ENCODE data around the gene PM20D1. TPM values are rescaled to one million over a fixed set of nuclear protein-coding genes. Genes with fewer than 3 reads are reported as not detected.

PM20D1 gene
- total and polyA plus RNA-seq, 10 of the 15 experiments (the other 5 are each of a cell fraction or from before 2014, with no cell fraction given), result not detected

DNA sequence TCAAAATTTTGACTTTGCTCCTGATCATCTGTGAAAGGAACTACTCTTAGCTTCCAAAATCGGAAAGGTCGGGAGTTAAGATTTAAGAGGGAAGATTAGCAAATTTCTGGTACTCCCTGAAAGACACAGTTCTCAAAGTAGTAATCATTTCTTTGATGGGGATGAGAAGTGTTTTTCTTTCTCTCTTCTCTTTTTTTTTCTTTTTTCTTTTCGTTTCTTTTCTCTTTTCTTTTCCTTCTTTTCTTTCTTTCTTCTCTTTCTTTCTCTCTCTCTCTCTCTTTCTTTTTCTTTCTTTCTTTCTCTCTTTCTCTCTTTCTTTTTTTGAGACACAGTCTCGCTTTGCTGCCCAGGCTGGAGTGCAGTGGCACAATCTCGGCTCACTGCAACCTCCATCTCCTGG, 69.6 kb downstream of the PM20D1 start:
- Histone ChIP-seq H3K9me3 (replicated peaks; ENCODE audit: control insufficient read depth, insufficient read depth, low read length) (no peaks in the 10 kb centered on the region), H4K20me1 (ENCODE audit: control insufficient read depth, insufficient read depth) (no peaks in the 10 kb centered on the region), H2AFZ (ENCODE audit: control insufficient read depth, low read depth, low read length) (no peak overlapping the region), H3K36me3 (ENCODE audit: control insufficient read depth in 2 of 2, insufficient read depth in 2 of 2, low read length in 1 of 2) (no peaks in the 10 kb centered on the region), H3K27ac (ENCODE audit: control insufficient read depth, insufficient read depth) (no peak overlapping the region), H3K9ac (ENCODE audit: control insufficient read depth, insufficient read depth, low read length) (no peak overlapping the region), H3K79me2 (ENCODE audit: control insufficient read depth, insufficient read depth, low read length) (no peaks in the 10 kb centered on the region), H3K4me2 (ENCODE audit: control insufficient read depth, insufficient read depth) (no peak overlapping the region), H3K27me3 (replicated peaks in 1 of 2; ENCODE audit: control insufficient read depth in 2 of 2, insufficient read depth in 2 of 2, low read length in 1 of 2) (peaks cover 0 to 6% of the 10 kb centered on the region in 2 experiments; a peak in 1 of 4 replicates), H3K4me1 (ENCODE audit: control insufficient read depth, insufficient read depth, low read length) (peaks cover 5% of the 10 kb centered on the region), H3K4me3 (no peak overlapping the region)
- WGBS (ENCODE audit: insufficient coverage, insufficient replicate concordance, low lambda C conversion rate, missing lambda C conversion rate), result 66% methylated on average over 5 of the region's 5 CpGs
- in situ Hi-C loops (cut with MboI), result no loop called here
- ChIA-PET SMC1A (ENCODE audit: uncharacterized antibody, unreplicated experiment) (interaction anchor here (1.1 kb wide), 1 partner anchor 123 kb away, joined by 3 read pairs; no protein-coding TSS in a partner anchor), POLR2A (no interaction called here), CTCF (no interaction called here), RAD21 (ENCODE audit: unreplicated experiment) (interaction anchor here (1.1 kb wide), 1 partner anchor 12 kb away, joined by 3 read pairs; no protein-coding TSS in a partner anchor)
- TF ChIP-seq ETV6 (conservative IDR thresholded peaks at IDR 0.05 in 1 of 2, IDR thresholded peaks at IDR 0.05 in 1 of 2; ENCODE audit: borderline replicate concordance in 1 of 2, low read depth in 1 of 2), result no peak
- TF ChIP-seq, protein P1, sequence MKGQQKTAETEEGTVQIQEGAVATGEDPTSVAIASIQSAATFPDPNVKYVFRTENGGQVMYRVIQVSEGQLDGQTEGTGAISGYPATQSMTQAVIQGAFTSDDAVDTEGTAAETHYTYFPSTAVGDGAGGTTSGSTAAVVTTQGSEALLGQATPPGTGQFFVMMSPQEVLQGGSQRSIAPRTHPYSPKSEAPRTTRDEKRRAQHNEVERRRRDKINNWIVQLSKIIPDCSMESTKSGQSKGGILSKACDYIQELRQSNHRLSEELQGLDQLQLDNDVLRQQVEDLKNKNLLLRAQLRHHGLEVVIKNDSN (IDR thresholded peaks at IDR 0.05; ENCODE audit: borderline replicate concordance, extremely low read length, insufficient read depth, low read depth, low read length), result no peak
- FAIRE-seq (no peak), ATAC-seq (no peak), DNase-seq (ENCODE audit: low read depth, low spot score) (no peak)
- intact Hi-C loops (cut with micrococcal nuclease; ENCODE audit: unreplicated experiment), result loop anchor here (5.0 kb wide), 1 partner anchor 123 kb away; no protein-coding TSS in a partner anchor
- BruUV-seq (replicated peaks), result no TSS peak

Other genes with a start within 250 kb of the PM20D1 start
Only the 7 nearest of the 9 such genes appear.
- gene SLC45A3, start 169.6 kb downstream of the PM20D1 start, total RNA-seq (2014; rRNA removed), result 8.8 and 10.3 TPM in 2 replicates
- gene SLC45A3, start 169.6 kb downstream of the PM20D1 start, total RNA-seq (2014; rRNA removed; fragmentation: Illumina TruSeq; extraction: Trizol), result 3.8 and 4.4 TPM in 2 replicates
- 9.8 and 9.9 TPM in 2 replicates for gene SLC45A3, start 169.6 kb downstream of the PM20D1 start, total RNA-seq (2021)
- 6.5 and 10.2 TPM in 2 replicates for gene SLC45A3, start 169.6 kb downstream of the PM20D1 start, polyA plus RNA-seq (2011; rRNA removed)
- 3.7 and 3.9 TPM in 2 replicates for gene SLC45A3, start 169.6 kb downstream of the PM20D1 start, polyA plus RNA-seq (2014; fragmentation: Illumina TruSeq; extraction: Trizol)
- gene SLC45A3, start 169.6 kb downstream of the PM20D1 start, polyA plus RNA-seq (2014; fragmentation: Nextera tagmentation; extraction: Ambion mirVana), result under 1 TPM; 0.26 to 0.60 TPM
- gene SLC45A3, start 169.6 kb downstream of the PM20D1 start, polyA plus RNA-seq (2014; rRNA removed), result 7.2 and 7.5 TPM in 2 replicates
- gene SLC45A3, start 169.6 kb downstream of the PM20D1 start, polyA plus RNA-seq (2016; fragmentation: Nextera tagmentation; extraction: Ambion mirVana), result 1 to 10 TPM; 1.2 to 1.4 TPM
- 55.4 and 81.8 TPM in 2 replicates for gene NUCKS1, start 100.0 kb downstream of the PM20D1 start, total RNA-seq (2014; rRNA removed)
- 127 and 135 TPM in 2 replicates for gene NUCKS1, start 100.0 kb downstream of the PM20D1 start, total RNA-seq (2014; rRNA removed; fragmentation: Illumina TruSeq; extraction: Trizol)
- gene NUCKS1, start 100.0 kb downstream of the PM20D1 start, total RNA-seq (2021), result 126 and 133 TPM in 2 replicates
- gene NUCKS1, start 100.0 kb downstream of the PM20D1 start, polyA plus RNA-seq (2011; rRNA removed), result 68.3 and 124 TPM in 2 replicates
- gene NUCKS1, start 100.0 kb downstream of the PM20D1 start, polyA plus RNA-seq (2014; fragmentation: Illumina TruSeq; extraction: Trizol), result 98.4 and 130 TPM in 2 replicates
- 10 to 100 TPM; 40.5 to 41.7 TPM for gene NUCKS1, start 100.0 kb downstream of the PM20D1 start, polyA plus RNA-seq (2014; fragmentation: Nextera tagmentation; extraction: Ambion mirVana)
- gene NUCKS1, start 100.0 kb downstream of the PM20D1 start, polyA plus RNA-seq (2014; rRNA removed), result 47.3 and 60.3 TPM in 2 replicates
- gene NUCKS1, start 100.0 kb downstream of the PM20D1 start, polyA plus RNA-seq (2016; fragmentation: Nextera tagmentation; extraction: Ambion mirVana), result 10 to 100 TPM; 53.5 to 55.7 TPM
- 11.7 and 15.9 TPM in 2 replicates for gene RAB29, start 74.7 kb downstream of the PM20D1 start, total RNA-seq (2014; rRNA removed)
- gene RAB29, start 74.7 kb downstream of the PM20D1 start, total RNA-seq (2014; rRNA removed; fragmentation: Illumina TruSeq; extraction: Trizol), result 16.8 and 18.0 TPM in 2 replicates
- gene RAB29, start 74.7 kb downstream of the PM20D1 start, total RNA-seq (2021), result 12.5 TPM in 2 replicates
- gene RAB29, start 74.7 kb downstream of the PM20D1 start, polyA plus RNA-seq (2011; rRNA removed), result 74.5 and 75.5 TPM in 2 replicates
- 20.5 and 22.6 TPM in 2 replicates for gene RAB29, start 74.7 kb downstream of the PM20D1 start, polyA plus RNA-seq (2014; fragmentation: Illumina TruSeq; extraction: Trizol)
- 10 to 100 TPM; 12.6 to 16.2 TPM for gene RAB29, start 74.7 kb downstream of the PM20D1 start, polyA plus RNA-seq (2014; fragmentation: Nextera tagmentation; extraction: Ambion mirVana)
- gene RAB29, start 74.7 kb downstream of the PM20D1 start, polyA plus RNA-seq (2014; rRNA removed), result 15.7 and 15.8 TPM in 2 replicates
- 10 to 100 TPM; 13.7 to 14.2 TPM for gene RAB29, start 74.7 kb downstream of the PM20D1 start, polyA plus RNA-seq (2016; fragmentation: Nextera tagmentation; extraction: Ambion mirVana)
- gene SLC41A1, start 36.9 kb downstream of the PM20D1 start, total RNA-seq (2014; rRNA removed), result 0.22 and 0.45 TPM in 2 replicates
- gene SLC41A1, start 36.9 kb downstream of the PM20D1 start, total RNA-seq (2014; rRNA removed; fragmentation: Illumina TruSeq; extraction: Trizol), result 0.22 and 0.28 TPM in 2 replicates
- gene SLC41A1, start 36.9 kb downstream of the PM20D1 start, total RNA-seq (2021), result 0.40 and 0.69 TPM in 2 replicates
- gene SLC41A1, start 36.9 kb downstream of the PM20D1 start, polyA plus RNA-seq (2011; rRNA removed), result 10.6 and 11.3 TPM in 2 replicates
- 0.48 and 0.71 TPM in 2 replicates for gene SLC41A1, start 36.9 kb downstream of the PM20D1 start, polyA plus RNA-seq (2014; fragmentation: Illumina TruSeq; extraction: Trizol)
- gene SLC41A1, start 36.9 kb downstream of the PM20D1 start, polyA plus RNA-seq (2014; fragmentation: Nextera tagmentation; extraction: Ambion mirVana), result under 1 TPM; 0.13 to 0.15 TPM
- gene SLC41A1, start 36.9 kb downstream of the PM20D1 start, polyA plus RNA-seq (2014; rRNA removed), result 0.36 and 0.40 TPM in 2 replicates
- under 1 TPM; 0.24 to 0.96 TPM for gene SLC41A1, start 36.9 kb downstream of the PM20D1 start, polyA plus RNA-seq (2016; fragmentation: Nextera tagmentation; extraction: Ambion mirVana)
- 0.11 and 0.17 TPM in 2 replicates for gene SLC26A9, start 93.3 kb upstream of the PM20D1 start, total RNA-seq (2014; rRNA removed)
- gene SLC26A9, start 93.3 kb upstream of the PM20D1 start, total RNA-seq (2014; rRNA removed; fragmentation: Illumina TruSeq; extraction: Trizol), result 0.18 TPM in 2 replicates
- 0.11 and 0.15 TPM in 2 replicates for gene SLC26A9, start 93.3 kb upstream of the PM20D1 start, total RNA-seq (2021)
- gene SLC26A9, start 93.3 kb upstream of the PM20D1 start, polyA plus RNA-seq (2011; rRNA removed), result 0.20 and 0.33 TPM in 2 replicates
- gene SLC26A9, start 93.3 kb upstream of the PM20D1 start, polyA plus RNA-seq (2014; fragmentation: Illumina TruSeq; extraction: Trizol), result 0.22 and 0.32 TPM in 2 replicates
- gene SLC26A9, start 93.3 kb upstream of the PM20D1 start, polyA plus RNA-seq (2014; fragmentation: Nextera tagmentation; extraction: Ambion mirVana), result under 1 TPM; 0.11 to 0.15 TPM
- gene SLC26A9, start 93.3 kb upstream of the PM20D1 start, polyA plus RNA-seq (2014; rRNA removed), result 0.08 and 0.40 TPM in 2 replicates
- under 1 TPM; 0.09 to 0.23 TPM for gene SLC26A9, start 93.3 kb upstream of the PM20D1 start, polyA plus RNA-seq (2016; fragmentation: Nextera tagmentation; extraction: Ambion mirVana)
- gene RAB7B, start 153.3 kb upstream of the PM20D1 start, total RNA-seq (2014; rRNA removed), result not detected in 2 replicates
- gene RAB7B, start 153.3 kb upstream of the PM20D1 start, total RNA-seq (2014; rRNA removed; fragmentation: Illumina TruSeq; extraction: Trizol), result not detected in 2 replicates
- gene RAB7B, start 153.3 kb upstream of the PM20D1 start, total RNA-seq (2021), result not detected in 2 replicates
- not detected in 2 replicates for gene RAB7B, start 153.3 kb upstream of the PM20D1 start, polyA plus RNA-seq (2011; rRNA removed)
- gene RAB7B, start 153.3 kb upstream of the PM20D1 start, polyA plus RNA-seq (2014; fragmentation: Illumina TruSeq; extraction: Trizol), result not detected in 2 replicates
- gene RAB7B, start 153.3 kb upstream of the PM20D1 start, polyA plus RNA-seq (2014; fragmentation: Nextera tagmentation; extraction: Ambion mirVana), result not detected
- gene RAB7B, start 153.3 kb upstream of the PM20D1 start, polyA plus RNA-seq (2014; rRNA removed), result 0.05 TPM in 1 of 2 replicates, not detected in the other
- gene RAB7B, start 153.3 kb upstream of the PM20D1 start, polyA plus RNA-seq (2016; fragmentation: Nextera tagmentation; extraction: Ambion mirVana), result under 1 TPM in 1 of 2 experiments, not detected in 1; 0.09 TPM
- not detected in 2 replicates for gene CTSE, start 173.8 kb upstream of the PM20D1 start, total RNA-seq (2014; rRNA removed)
- not detected in 2 replicates for gene CTSE, start 173.8 kb upstream of the PM20D1 start, total RNA-seq (2014; rRNA removed; fragmentation: Illumina TruSeq; extraction: Trizol)
- 0.26 TPM in 1 of 2 replicates, not detected in the other for gene CTSE, start 173.8 kb upstream of the PM20D1 start, total RNA-seq (2021)
- not detected in 2 replicates for gene CTSE, start 173.8 kb upstream of the PM20D1 start, polyA plus RNA-seq (2011; rRNA removed)
- not detected in 2 replicates for gene CTSE, start 173.8 kb upstream of the PM20D1 start, polyA plus RNA-seq (2014; fragmentation: Illumina TruSeq; extraction: Trizol)
- gene CTSE, start 173.8 kb upstream of the PM20D1 start, polyA plus RNA-seq (2014; fragmentation: Nextera tagmentation; extraction: Ambion mirVana), result not detected
- gene CTSE, start 173.8 kb upstream of the PM20D1 start, polyA plus RNA-seq (2014; rRNA removed), result not detected in 2 replicates
- gene CTSE, start 173.8 kb upstream of the PM20D1 start, polyA plus RNA-seq (2016; fragmentation: Nextera tagmentation; extraction: Ambion mirVana), result not detected